Esophagus muscularis mucosa (tissue), 4 donors: ENCODE measurements around the gene SH3YL1. TPM values are rescaled to one million over a fixed set of nuclear protein-coding genes. Genes with fewer than 3 reads are reported as not detected.

ENCODE experiments used
- DNase-seq: peaks from one replicate; pipeline ENCODE4 v3.0.0-alpha.2; 2017; ENCODE audit errors: extremely low spot score
- H3K27ac ChIP-seq, 4 donors: fragments of 200-600 bp; sonication (generic); replicated peaks in 1 of 4; 1 replicate in 3 of 4; 2 replicates in 1 of 4; pipeline ENCODE4 v1.5.1; 2016 to 2019; ENCODE audit warnings: mild to moderate bottlenecking in 1 of 4
- H3K27me3 ChIP-seq, 4 donors: fragments of 200-600 bp; sonication (generic); one replicate each; pipeline versions ENCODE4 v1.5.1 to v1.6.0; 2016 to 2019
- H3K36me3 ChIP-seq, 4 donors: fragments of 200-600 bp; sonication (generic); one replicate each; pipeline ENCODE4 v1.5.1; 2016 to 2019
- H3K4me1 ChIP-seq, 4 donors: fragments of 200-600 bp; sonication (generic); one replicate each; pipeline ENCODE4 v1.5.1; 2016 to 2019
- H3K4me3 ChIP-seq, 4 donors: fragments of 200-600 bp; sonication (generic); 1 replicate in 2 of 4; 2 replicates in 2 of 4; pipeline ENCODE4 v1.5.1; 2016 to 2019; ENCODE audit warnings: mild to moderate bottlenecking in 4 of 4, moderate library complexity in 1 of 4
- H3K9me3 ChIP-seq, 4 donors: fragments of 200-600 bp; sonication (generic); 1 replicate in 3 of 4; 2 replicates in 1 of 4; pipeline ENCODE4 v1.5.1; 2016 to 2019
- CTCF ChIP-seq, 3 experiments: fragments of 200-600 bp in 2 of 3; fragments of 450-650 bp in 1 of 3; sonication (generic) in 2 of 3; IDR thresholded peaks; one replicate each; pipeline ENCODE4 v1.5.1; 2017 to 2019; ENCODE audit warnings: antibody characterized with exemption in 3 of 3, mild to moderate bottlenecking in 2 of 3, moderate library complexity in 1 of 3
- EP300 ChIP-seq: sonication (generic); formaldehyde crosslinking; IDR thresholded peaks from one replicate; pipeline ENCODE4 v1.6.1; 2017; ENCODE audit warnings: antibody characterized with exemption
- POLR2A ChIP-seq: fragments of 450-650 bp; IDR thresholded peaks from one replicate; pipeline ENCODE4 v1.6.1; 2017; ENCODE audit warnings: antibody characterized with exemption, moderate library complexity, mild to moderate bottlenecking, low read depth
- POLR2AphosphoS5 ChIP-seq, 2 donors: sonication (generic); formaldehyde crosslinking; IDR thresholded peaks; one replicate each; pipeline ENCODE4 v1.6.1; 2017; ENCODE audit warnings: antibody characterized with exemption in 2 of 2
- WGBS: methylation state at CpG from one replicate; pipeline ENCODE4 v1.1.5; 2018; 5-methylcytosine and 5-hydroxymethylcytosine counted together
- intact Hi-C: fragments of 100-400 bp; cut with DNase I; formaldehyde crosslinking; loops from one replicate; pipeline ENCODE4 v1.15.1; 2023
- total RNA-seq, 4 donors: library from RNA; depleted of rRNA; stranded (reverse); fragments of >200 nt; gene quantifications; one replicate each; pipeline versions ENCODE4 v1.1.0 to v1.2.1, GENCODE V29; 2016

SH3YL1 gene
- total RNA-seq, 4 donors from 2014 or later: 15.7 to 20.3 (median 18.2) TPM

GRCh38 chr2:275466-275865, 11.6 kb upstream of the SH3YL1 start:
- 80% methylated on average over 6 of the region's 6 CpGs for WGBS
- DNase-seq: no peak
- intact Hi-C loops: no loop called here
- H3K36me3 ChIP-seq: peaks cover 18 to 77% (median 64%) of the 10 kb centered on the region in 4 donors
- H3K9me3 ChIP-seq: no peaks in the 10 kb centered on the region
- H3K27me3 ChIP-seq: no peaks in the 10 kb centered on the region
- H3K27ac ChIP-seq: no peak overlapping the region
- H3K4me1 ChIP-seq: peaks cover 0 to 3% (median 0%) of the 10 kb centered on the region in 4 donors
- TF ChIP-seq CTCF (IDR thresholded peaks at IDR 0.05) (no peak), POLR2A (no peak), EP300 (no peak), POLR2AphosphoS5 (IDR thresholded peaks at IDR 0.05) (no peak)
- H3K4me3 ChIP-seq: no peak overlapping the region

- Histone ChIP-seq H3K27ac (no peak overlapping the region), H3K4me3 (no peak overlapping the region), H3K36me3 (peaks cover 18 to 67% (median 56%) of the 10 kb centered on the region in 4 donors), H3K4me1 (peaks cover 0 to 7% (median 0%) of the 10 kb centered on the region in 4 donors), H3K9me3 (no peaks in the 10 kb centered on the region), H3K27me3 (no peaks in the 10 kb centered on the region)
- intact Hi-C loops: no loop called here
- whole genome bisulfite sequencing: 92% methylated on average over 3 of the region's 3 CpGs
- no peak for DNase-seq
- TF ChIP-seq POLR2A: no peak
These were observed 10.7 kb upstream of the SH3YL1 start for GRCh38 chr2:274503-274902.

- DNase-seq: no peak
- TF ChIP-seq POLR2A (no peak), CTCF (IDR thresholded peaks at IDR 0.05) (no peak), EP300 (no peak), POLR2AphosphoS5 (IDR thresholded peaks at IDR 0.05) (no peak)
- no peaks in the 10 kb centered on the region for H3K9me3 ChIP-seq
- no peaks in the 10 kb centered on the region for H3K27me3 ChIP-seq
- H3K4me1 ChIP-seq: peaks cover 0 to 11% (median 2%) of the 10 kb centered on the region in 4 donors
- H3K27ac ChIP-seq: no peak overlapping the region
- H3K36me3 ChIP-seq: peaks cover 11 to 59% (median 48%) of the 10 kb centered on the region in 4 donors
- 71% methylated on average over 6 of the region's 6 CpGs for WGBS
- H3K4me3 ChIP-seq: no peak overlapping the region
- intact Hi-C loops: no loop called here
These were observed 9.5 kb upstream of the SH3YL1 start for GRCh38 chr2:273333-273732.

- intact Hi-C loops: no loop called here
- H3K36me3 ChIP-seq: peaks cover 0 to 45% (median 34%) of the 10 kb centered on the region in 4 donors
- H3K9me3 ChIP-seq: no peaks in the 10 kb centered on the region
- H3K4me3 ChIP-seq: no peak overlapping the region
- no peak overlapping the region for H3K27ac ChIP-seq
- 90% methylated on average over 12 of the region's 12 CpGs for WGBS
- DNase-seq: no peak
- H3K27me3 ChIP-seq: no peaks in the 10 kb centered on the region
- H3K4me1 ChIP-seq: peaks cover 0 to 13% (median 11%) of the 10 kb centered on the region in 4 donors
- TF ChIP-seq POLR2A (no peak), EP300 (no peak), CTCF (IDR thresholded peaks at IDR 0.05) (no peak), POLR2AphosphoS5 (IDR thresholded peaks at IDR 0.05) (no peak)
These were observed 8.1 kb upstream of the SH3YL1 start for GRCh38 chr2:271917-272316.

- Histone ChIP-seq H3K36me3 (peaks cover 0 to 34% (median 24%) of the 10 kb centered on the region in 4 donors), H3K27me3 (no peaks in the 10 kb centered on the region), H3K4me1 (peaks cover 9 to 24% (median 22%) of the 10 kb centered on the region in 4 donors), H3K9me3 (no peaks in the 10 kb centered on the region), H3K4me3 (no peak overlapping the region), H3K27ac (no peak overlapping the region)
- intact Hi-C loops: no loop called here
- no peak for DNase-seq
- TF ChIP-seq EP300 (no peak), POLR2AphosphoS5 (IDR thresholded peaks at IDR 0.05) (no peak), POLR2A (no peak), CTCF (IDR thresholded peaks at IDR 0.05) (no peak)
- 94% methylated on average over 4 of the region's 4 CpGs for WGBS
These were observed 7.0 kb upstream of the SH3YL1 start for GRCh38 chr2:270861-271260.
